NB4 (cell line): Measurements from ENCODE around the gene TMEM247.

ENCODE experiments used
- DNase-seq: peaks from one replicate; pipeline ENCODE4 v3.0.0; 2010; ENCODE audit warnings: low read depth
- H3K4me3 ChIP-seq: one replicate; pipeline ENCODE4 v1.5.1; 2011; ENCODE audit warnings: mild to moderate bottlenecking, low read depth, low read length, moderate library complexity
- CTCF ChIP-seq: IDR thresholded peaks from one replicate; pipeline ENCODE4 v1.5.1; 2012; ENCODE audit warnings: low read depth, low read length
- MAX ChIP-seq: IDR thresholded peaks from 2 replicates; pipeline ENCODE4 v1.6.1; 2011; ENCODE audit warnings: low read depth, low read length
- MYC ChIP-seq: IDR thresholded peaks from 2 replicates; pipeline ENCODE4 v1.6.1; 2011; ENCODE audit warnings: low read depth, low read length
- POLR2A ChIP-seq: IDR thresholded peaks from 2 replicates; pipeline ENCODE4 v1.6.1; 2011; ENCODE audit warnings: mild to moderate bottlenecking; ENCODE audit not compliant: insufficient read length; ENCODE audit errors: extremely low read depth

Gene TMEM247

GRCh38 chr2:46506131-46506706 is 26.9 kb downstream of the TMEM247 start:
- TF ChIP-seq POLR2A = no peak
- no peak for TF ChIP-seq MAX
- no peak for TF ChIP-seq CTCF
- no peak for TF ChIP-seq MYC
- no peak for DNase-seq
- H3K4me3 ChIP-seq = no peak overlapping the region

GRCh38 chr2:46508312-46508711 is 28.9 kb downstream of the TMEM247 start:
- no peak for TF ChIP-seq CTCF
- no peak for TF ChIP-seq MYC
- TF ChIP-seq POLR2A = no peak
- TF ChIP-seq MAX = no peak
- no peak overlapping the region for H3K4me3 ChIP-seq
- no peak for DNase-seq

DNA sequence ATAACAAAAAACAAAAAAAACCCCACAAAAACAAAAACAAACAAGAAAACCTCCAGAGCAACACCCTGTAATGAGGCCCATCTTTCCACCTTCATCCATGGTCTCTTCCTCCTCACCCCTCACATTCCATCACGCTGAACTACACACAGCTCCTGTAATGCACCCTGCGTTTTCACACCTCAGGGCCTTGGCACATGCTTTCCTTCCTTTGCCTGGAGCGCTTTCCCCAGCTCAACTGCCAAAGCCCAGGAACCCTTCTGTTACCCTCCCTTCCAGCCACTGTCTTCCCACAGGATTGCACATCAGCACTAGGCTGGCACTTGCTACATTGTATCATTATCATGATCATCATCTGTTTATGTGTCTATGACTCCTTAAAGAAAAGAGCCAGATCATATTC is 29.4 kb downstream of the TMEM247 start:
- no peak for DNase-seq
- TF ChIP-seq CTCF (no peak), POLR2A (no peak), MYC (no peak), MAX (no peak)
- no peak overlapping the region for H3K4me3 ChIP-seq

DNA sequence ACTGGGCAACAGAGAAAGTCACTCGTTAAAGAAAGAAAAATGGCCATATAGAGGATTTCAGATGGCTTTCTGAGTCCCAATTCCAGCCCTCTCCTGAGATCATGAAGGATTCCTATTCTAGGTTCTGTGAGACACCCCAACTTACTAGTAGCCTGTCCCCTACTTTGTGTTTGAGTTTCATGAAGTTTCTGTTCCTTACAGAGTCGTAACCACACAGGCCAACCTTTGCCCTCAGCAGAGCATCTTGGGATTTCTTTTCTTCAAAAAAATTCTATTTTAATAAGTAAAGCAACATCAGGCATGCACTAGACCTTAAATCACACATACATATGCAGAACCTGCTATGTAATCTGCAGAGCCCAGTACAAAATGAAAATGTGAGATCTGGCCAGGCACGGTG is 30.4 kb downstream of the TMEM247 start:
- TF ChIP-seq POLR2A (no peak), MYC (no peak), CTCF (no peak), MAX (no peak)
- DNase-seq = no peak

GRCh38 chr2:46510598-46511177 is 31.3 kb downstream of the TMEM247 start:
- H3K4me3 ChIP-seq = no peak overlapping the region
- no peak for DNase-seq
- TF ChIP-seq MAX (no peak), POLR2A (no peak), CTCF (no peak), MYC (no peak)

More for the DNA sequence above, 30.4 kb downstream of the TMEM247 start:
- H3K4me3 ChIP-seq = no peak overlapping the region

DNA sequence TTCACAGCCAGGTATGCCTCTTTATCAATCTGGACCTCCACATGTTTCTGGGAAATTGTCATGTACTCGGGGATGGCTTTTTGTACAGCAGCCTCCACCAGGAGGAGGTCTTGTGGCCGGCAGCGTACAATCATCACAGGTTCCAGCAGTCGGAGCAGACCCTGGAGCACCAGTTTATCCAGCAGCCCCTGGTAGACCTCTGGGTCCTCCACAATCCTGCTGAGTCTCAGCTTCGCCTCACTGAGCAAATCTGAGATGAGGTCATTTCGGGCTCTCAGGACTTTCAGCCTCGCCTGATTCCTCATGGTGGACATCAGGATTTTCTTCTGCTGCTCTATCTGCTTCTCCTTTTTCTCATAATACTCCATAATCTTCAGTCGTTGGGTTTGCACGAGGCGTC is 32.8 kb downstream of the TMEM247 start:
- no peak for TF ChIP-seq POLR2A
- TF ChIP-seq MYC = no peak
- TF ChIP-seq MAX = no peak
- no peak for TF ChIP-seq CTCF

More for the DNA sequence above, 32.8 kb downstream of the TMEM247 start:
- DNase-seq = no peak
- no peak overlapping the region for H3K4me3 ChIP-seq
